ENCODE data around the gene DHRS1. TPM values are rescaled to one million over a fixed set of nuclear protein-coding genes. Genes with fewer than 3 reads are reported as not detected.
"Not testable (repeated sequence)": the region's sequence is repeated elsewhere in the genome, so short reads cannot be mapped to it uniquely, and the experiment has no call there.

The DHRS1 gene
- total and polyA plus RNA-seq, 3 donors from 2014 or later, result 19.2 to 24.6 (median 22.5) TPM

DNA sequence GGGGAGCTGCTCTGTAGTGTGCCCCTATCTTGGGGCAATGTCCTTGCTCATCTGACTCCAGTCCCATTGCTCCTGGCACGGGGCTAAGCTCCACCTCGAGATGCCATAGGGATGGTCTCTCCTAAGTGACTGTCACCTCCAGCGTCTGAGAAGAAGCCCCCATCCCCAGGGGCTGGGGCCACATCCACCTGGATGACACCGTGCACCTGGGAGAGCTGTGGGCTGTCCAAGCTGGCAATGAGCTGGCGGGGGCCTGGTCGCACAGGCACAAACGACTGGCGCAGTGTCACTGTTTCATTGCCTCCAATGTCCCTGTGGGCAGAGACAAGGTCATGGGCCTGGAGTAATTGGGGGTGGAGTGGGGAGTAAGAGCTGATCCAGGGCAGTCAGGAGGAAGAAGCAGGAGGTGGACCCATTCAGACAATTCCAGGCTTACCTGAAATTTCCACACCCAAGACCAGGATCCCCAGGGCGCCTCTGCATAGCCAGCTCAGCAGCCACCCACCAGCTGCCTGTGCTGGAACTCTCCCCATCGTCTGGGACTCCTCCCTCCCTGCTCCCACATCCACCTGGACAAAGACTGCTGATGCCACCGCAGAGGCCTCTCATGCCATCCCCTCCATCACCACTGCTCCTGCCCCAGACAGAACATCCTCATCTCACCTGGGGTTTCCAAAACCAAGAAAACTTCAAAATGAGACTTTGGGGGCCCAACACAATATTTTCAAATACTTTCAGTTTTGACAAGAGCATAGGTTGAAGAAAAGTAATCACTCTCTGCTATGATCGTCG lies 50.2 kb downstream of the DHRS1 start:
- Histone ChIP-seq H3K4me3 (no peak overlapping the region), H3K27me3 (no peaks in the 10 kb centered on the region), H3K36me3 (ENCODE audit: low read depth, missing control alignments) (no peaks in the 10 kb centered on the region), H3K27ac (no peak overlapping the region), H3K4me1 (no peaks in the 10 kb centered on the region), H3K9me3 (no peaks in the 10 kb centered on the region)
- WGBS, 2 donors, result 79 to 81% methylated on average over 4 to 13 of the region's 13 CpGs
- no peak for TF ChIP-seq POLR2A (IDR thresholded peaks at IDR 0.05)
- TF ChIP-seq, protein P1, sequence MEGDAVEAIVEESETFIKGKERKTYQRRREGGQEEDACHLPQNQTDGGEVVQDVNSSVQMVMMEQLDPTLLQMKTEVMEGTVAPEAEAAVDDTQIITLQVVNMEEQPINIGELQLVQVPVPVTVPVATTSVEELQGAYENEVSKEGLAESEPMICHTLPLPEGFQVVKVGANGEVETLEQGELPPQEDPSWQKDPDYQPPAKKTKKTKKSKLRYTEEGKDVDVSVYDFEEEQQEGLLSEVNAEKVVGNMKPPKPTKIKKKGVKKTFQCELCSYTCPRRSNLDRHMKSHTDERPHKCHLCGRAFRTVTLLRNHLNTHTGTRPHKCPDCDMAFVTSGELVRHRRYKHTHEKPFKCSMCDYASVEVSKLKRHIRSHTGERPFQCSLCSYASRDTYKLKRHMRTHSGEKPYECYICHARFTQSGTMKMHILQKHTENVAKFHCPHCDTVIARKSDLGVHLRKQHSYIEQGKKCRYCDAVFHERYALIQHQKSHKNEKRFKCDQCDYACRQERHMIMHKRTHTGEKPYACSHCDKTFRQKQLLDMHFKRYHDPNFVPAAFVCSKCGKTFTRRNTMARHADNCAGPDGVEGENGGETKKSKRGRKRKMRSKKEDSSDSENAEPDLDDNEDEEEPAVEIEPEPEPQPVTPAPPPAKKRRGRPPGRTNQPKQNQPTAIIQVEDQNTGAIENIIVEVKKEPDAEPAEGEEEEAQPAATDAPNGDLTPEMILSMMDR (IDR thresholded peaks at IDR 0.05), result no peak
- intact Hi-C loops (cut with DNase I; ENCODE audit: low total_unique reads), result no loop called here
- DNase-seq, result no peak

DNA sequence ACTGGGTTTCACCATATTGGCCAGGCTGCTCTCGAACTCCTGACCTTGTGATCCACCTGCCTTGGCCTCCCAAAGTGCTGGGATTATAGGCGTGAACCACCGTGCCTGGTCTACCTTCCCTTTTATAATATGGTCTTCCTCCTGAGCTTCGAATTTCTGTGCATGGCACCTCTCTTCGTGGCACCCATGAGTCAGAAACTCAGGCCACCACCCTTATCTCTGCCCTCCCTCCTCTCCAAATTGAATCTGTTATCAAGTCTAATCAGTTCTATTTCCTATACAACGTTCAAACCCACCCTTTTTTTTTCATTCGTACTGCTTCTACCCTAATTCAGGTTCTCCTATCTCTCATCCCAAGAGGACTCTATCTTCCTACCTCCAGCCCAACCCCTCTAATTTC lies 52.2 kb downstream of the DHRS1 start:
- intact Hi-C loops (cut with DNase I; ENCODE audit: low total_unique reads), result no loop called here
- 77 to 85% methylated on average over 7 of the region's 7 CpGs for WGBS, 2 donors
- Histone ChIP-seq H3K36me3 (ENCODE audit: low read depth, missing control alignments) (no peaks in the 10 kb centered on the region), H3K9me3 (no peaks in the 10 kb centered on the region), H3K27ac (no peak overlapping the region), H3K27me3 (no peaks in the 10 kb centered on the region), H3K4me3 (no peak overlapping the region), H3K4me1 (no peaks in the 10 kb centered on the region)
- TF ChIP-seq POLR2A (IDR thresholded peaks at IDR 0.05), result no peak
- TF ChIP-seq, protein P1 (IDR thresholded peaks at IDR 0.05), result no peak
- no peak for DNase-seq

DNA sequence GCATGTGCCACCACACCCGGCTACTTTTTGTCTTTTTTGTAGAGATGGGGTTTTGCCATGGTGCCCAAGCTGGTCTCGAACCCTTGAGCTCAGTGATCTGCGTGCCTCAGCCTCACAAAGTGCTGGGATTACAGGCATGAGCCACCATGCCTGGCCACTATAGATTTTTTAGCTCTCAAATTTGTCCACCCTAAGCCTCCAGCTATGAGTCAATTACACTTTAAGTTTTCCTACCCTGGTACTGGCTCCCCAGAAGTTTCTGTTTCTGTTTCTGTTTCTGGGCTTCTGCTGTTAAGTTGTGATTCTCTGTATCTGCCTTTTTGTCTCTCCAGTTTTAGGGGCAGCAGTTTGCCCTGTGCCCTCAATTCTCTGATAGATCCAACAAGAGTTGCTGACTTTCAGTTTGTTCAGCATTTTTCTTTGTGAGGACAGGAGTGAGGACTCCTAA lies 52.8 kb downstream of the DHRS1 start:
- no peak overlapping the region for H3K27ac ChIP-seq
- H3K9me3 ChIP-seq, result no peaks in the 10 kb centered on the region
- TF ChIP-seq POLR2A (IDR thresholded peaks at IDR 0.05), result no peak
- TF ChIP-seq, protein P1 (IDR thresholded peaks at IDR 0.05), result no peak
- H3K4me3 ChIP-seq, result no peak overlapping the region
- DNase-seq, result no peak
- intact Hi-C loops (cut with DNase I; ENCODE audit: low total_unique reads), result no loop called here
- no peaks in the 10 kb centered on the region for H3K36me3 ChIP-seq (ENCODE audit: low read depth, missing control alignments)
- no peaks in the 10 kb centered on the region for H3K4me1 ChIP-seq
- WGBS, 2 donors, result 89% methylated on average over 3 of the region's 3 CpGs
- no peaks in the 10 kb centered on the region for H3K27me3 ChIP-seq

GRCh38 chr14:24245350-24245749 lies 54.2 kb downstream of the DHRS1 start:
- H3K27me3 ChIP-seq; H3K4me3 ChIP-seq; H3K9me3 ChIP-seq; H3K36me3 ChIP-seq (ENCODE audit: low read depth, missing control alignments); DNase-seq; intact Hi-C loops (cut with DNase I; ENCODE audit: low total_unique reads); H3K27ac ChIP-seq: not testable (repeated sequence)
- peaks cover 13% of the 10 kb centered on the region for H3K4me1 ChIP-seq
- 92% methylated on average over 11 of the region's 11 CpGs for WGBS, 2 donors

GRCh38 chr14:24243336-24243836 lies 56.2 kb downstream of the DHRS1 start:
- intact Hi-C loops (cut with DNase I; ENCODE audit: low total_unique reads), result loop anchor here (5.0 kb wide), 1 partner anchor 59 kb away; no protein-coding TSS in a partner anchor
- 28 to 50% methylated on average over 10 of the region's 10 CpGs for WGBS, 2 donors
- H3K27ac ChIP-seq, result peak overlapping the region; percentile 94 to 97
- H3K9me3 ChIP-seq, result no peaks in the 10 kb centered on the region
- H3K27me3 ChIP-seq, result no peaks in the 10 kb centered on the region
- peaks cover 18% of the 10 kb centered on the region for H3K4me1 ChIP-seq
- H3K36me3 ChIP-seq (ENCODE audit: low read depth, missing control alignments), result no peaks in the 10 kb centered on the region
- DNase-seq, result no peak
- no peak for TF ChIP-seq POLR2A (IDR thresholded peaks at IDR 0.05)
- TF ChIP-seq, protein P1 (IDR thresholded peaks at IDR 0.05), result no peak
- H3K4me3 ChIP-seq, result peak overlapping the region; percentile 72

Measured in testis (tissue), 3 donors.